GM21576 (cell line): ENCODE results near the gene CEP350.
"Not testable (repeated sequence)": the region's sequence is repeated elsewhere in the genome, so short reads cannot be mapped to it uniquely, and the experiment has no call there.

ENCODE experiments used
- ATAC-seq: cut with Tn5 transposase; IDR thresholded peaks from one replicate; pipeline ENCODE4 v1.9.1; 2021; ENCODE audit warnings: mild to moderate bottlenecking, moderate library complexity; ENCODE audit not compliant: unreplicated experiment

Gene CEP350

DNA sequence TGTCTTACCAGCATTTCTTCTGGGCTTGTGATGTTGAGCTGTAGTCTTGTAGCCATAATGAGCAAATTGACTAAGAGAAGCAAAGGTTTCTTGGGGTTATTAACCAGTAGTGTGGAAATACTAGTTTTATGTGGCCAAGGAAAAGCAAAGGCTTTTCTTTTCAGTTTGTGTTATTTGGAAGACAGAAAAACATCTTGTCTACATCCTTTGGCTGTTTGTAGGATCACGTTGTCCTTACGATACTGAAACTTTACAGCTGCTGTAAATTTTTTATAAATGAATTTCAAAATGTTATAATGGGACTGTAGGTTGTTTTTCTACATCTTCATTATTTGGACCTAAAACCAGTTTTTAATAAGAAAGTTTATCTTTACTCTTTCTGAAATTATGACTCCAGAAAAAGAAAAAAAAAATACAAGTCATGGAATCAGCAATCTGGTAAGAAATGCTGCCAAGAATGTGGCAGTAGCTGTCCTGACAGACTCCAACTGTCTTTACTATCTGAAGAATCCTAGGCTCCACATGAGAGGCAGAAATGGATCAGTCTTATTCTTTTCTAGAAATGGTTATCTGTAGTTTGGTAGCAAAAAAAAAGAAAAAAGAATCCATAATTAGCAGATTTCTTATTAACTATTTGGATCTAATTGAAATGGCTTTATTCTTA lies 158.5 kb downstream of the CEP350 start:
- ATAC-seq: no peak

- ATAC-seq: no peak
These were observed 159.9 kb downstream of the CEP350 start for GRCh38 chr1:180114396-180114945.

- no peak for ATAC-seq
These were observed 162.6 kb downstream of the CEP350 start for GRCh38 chr1:180116964-180117763.

GRCh38 chr1:180117764-180118116 lies 163.1 kb downstream of the CEP350 start:
- no peak for ATAC-seq

- no peak for ATAC-seq
These were observed 165.2 kb downstream of the CEP350 start for GRCh38 chr1:180119837-180120236.

DNA sequence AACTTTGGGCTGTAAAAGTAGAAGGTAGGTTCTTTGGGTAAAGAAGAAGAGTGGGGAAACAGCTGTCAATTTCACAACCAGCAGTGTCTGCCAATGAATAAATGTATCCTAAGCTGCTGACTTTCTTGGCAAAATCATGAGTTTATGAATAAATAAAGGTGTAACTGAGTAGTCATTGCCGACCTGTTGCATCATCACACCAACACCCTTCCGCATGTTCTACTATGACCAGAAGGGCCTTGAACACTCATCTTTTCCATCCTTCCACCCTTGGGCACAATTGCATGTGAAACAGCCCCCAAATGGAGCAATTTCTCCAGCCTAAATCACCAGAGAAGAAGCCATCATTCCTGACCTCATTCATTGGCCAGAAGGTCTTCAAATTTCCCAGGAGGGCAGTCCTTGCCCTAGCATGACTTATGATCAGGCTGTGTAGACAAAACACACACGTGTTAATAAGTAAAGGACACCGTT lies 168.9 kb downstream of the CEP350 start:
- ATAC-seq: no peak

GRCh38 chr1:180130651-180131050 lies 176.0 kb downstream of the CEP350 start:
- ATAC-seq: no peak

GRCh38 chr1:180131510-180131909 lies 176.9 kb downstream of the CEP350 start:
- ATAC-seq: no peak

DNA sequence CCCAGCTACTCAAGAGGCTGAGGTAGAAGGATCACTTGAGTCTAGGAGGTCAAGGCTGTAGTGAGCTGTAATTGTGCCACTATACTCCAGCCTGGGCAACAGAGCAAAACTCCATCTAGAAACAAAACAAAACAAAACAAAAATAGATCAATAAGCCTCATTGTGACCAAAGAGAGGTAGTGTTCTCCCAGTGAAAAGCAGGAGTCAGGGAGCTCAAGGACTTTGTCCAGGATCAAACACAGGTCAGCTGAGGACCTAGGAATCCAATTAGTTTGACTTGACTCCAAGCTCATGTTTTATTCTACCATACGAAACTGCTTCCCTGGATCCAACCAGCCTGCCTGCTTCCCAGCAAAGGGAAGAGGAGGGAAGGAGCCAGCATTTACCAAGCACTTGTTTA lies 178.6 kb downstream of the CEP350 start:
- ATAC-seq: no peak

- not testable (repeated sequence) for ATAC-seq
These were observed 179.1 kb downstream of the CEP350 start for GRCh38 chr1:180133688-180134087.

DNA sequence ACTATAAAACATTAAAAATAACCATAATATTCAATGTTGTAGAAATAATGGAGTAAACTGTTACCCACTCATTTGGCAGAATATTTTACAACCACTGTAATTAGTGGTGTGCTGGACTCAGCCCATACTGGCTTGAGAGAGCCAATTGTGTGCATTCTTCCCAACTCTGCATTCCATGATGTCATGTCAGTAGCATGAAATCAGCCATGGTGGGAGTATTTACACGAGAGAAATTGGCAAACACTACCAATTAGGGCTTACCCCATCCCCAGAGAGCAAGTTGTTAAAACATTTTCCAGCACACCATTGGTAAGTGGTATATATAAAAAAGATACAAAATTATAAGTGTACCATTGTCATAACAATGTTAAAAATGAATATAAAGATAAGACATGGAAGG lies 180.9 kb downstream of the CEP350 start:
- ATAC-seq: no peak

DNA sequence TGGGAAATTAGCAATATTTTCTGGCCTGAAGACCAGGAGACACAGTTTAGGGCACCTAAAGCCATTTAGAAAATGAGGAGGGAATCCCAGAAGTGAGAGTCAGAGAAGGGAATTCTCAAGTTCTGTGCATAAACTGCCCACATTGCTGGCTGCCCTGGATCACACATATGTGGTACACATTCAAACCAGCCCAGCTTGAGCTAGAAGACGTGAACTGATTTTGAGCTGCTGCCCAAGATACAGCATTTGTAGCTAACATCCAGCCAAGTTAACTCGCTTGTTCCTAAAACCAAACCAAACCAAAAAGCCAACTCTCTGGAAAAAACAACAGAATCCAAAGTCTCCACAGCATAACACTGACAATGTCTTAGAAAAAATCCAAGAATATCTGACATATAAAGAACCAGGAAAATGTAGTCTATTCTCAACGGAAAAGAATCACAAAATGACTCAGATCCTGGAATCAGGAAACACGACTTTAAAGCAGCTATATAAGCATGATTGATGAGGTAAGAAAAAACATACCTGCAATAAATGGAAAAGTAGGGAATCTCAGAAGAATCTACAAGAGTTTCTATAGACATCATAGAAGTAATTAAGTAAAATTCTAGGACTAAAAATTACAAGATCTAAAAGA lies 181.8 kb downstream of the CEP350 start:
- ATAC-seq: no peak

DNA sequence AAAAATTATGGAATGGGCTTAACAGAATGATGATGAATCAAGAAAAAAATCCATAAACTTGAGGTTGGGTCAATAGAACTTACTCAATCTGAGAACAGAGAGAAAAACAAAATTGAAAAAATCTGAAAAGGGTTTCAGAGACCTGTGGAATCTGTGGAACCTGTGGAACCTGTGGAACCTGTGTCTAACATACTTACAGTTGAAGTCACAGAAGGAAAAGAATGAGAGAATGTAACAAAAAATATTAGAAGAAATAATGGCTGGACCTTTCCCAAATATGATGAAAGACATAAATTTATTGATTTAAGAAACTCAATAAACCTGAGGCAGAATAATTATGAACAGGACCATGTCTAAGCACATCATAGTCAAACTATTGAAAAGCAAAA lies 182.4 kb downstream of the CEP350 start:
- ATAC-seq: no peak

GRCh38 chr1:180137776-180138175 lies 183.2 kb downstream of the CEP350 start:
- ATAC-seq: no peak

DNA sequence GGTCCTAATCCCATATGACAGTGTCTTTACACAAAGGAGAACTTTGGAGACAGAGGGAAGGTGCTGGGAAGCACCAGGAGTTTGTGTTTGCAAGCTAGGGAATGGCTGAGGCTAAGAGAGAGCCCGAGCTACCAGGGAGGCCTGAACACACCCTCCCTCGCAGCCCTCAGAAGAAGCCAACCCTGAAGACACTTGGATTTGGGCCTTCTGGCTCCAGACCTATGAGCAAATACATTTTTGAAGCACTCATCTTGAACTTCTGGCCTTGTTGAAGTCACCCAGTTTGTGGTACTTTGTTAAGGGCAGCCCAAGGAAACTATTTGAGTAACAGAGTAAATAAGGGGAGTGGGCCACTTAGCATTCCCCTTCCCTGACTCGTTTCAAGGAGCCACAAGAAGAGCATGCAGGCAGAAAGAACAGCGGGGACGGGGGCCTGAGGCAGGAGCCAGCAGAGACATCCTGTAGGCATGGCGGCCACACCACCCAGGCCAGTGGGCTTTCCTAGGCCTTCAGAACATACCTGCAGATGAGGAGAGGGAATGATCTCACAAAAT lies 186.8 kb downstream of the CEP350 start:
- no peak for ATAC-seq

- ATAC-seq: no peak
These were observed 188.7 kb downstream of the CEP350 start for GRCh38 chr1:180143359-180143758.

DNA sequence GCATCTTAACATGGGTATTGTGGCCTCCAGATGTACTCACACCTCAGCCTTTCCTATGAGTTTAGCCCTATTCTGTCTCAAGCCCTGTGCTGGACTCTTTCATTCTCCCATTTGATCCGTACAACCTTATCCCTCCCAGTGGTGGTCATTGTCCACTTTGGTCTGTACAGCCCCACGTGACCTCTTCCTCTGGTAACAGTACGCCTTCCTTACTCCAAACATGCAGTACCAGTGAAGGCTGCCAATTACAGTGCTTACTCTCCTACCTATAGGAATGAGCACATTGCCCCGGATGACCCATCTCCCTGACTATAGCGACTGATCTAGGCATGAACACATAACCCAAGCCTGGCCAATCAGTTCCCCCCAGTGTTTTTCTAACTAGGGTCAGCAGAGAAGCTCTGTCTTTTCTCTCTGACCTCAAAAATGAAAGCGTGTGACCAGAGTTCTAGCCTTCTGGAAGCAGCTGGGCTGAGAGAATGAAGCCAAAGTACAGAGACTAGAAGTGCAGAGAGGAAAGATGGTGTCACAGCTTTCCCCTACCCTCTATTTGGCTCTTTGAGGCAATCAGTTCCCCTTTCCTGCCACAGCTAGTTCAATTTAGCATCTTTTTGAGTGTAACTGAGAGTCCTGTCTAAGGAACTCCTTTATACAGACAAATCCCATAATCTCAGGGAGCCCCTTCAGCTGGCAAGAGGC lies 190.2 kb downstream of the CEP350 start:
- ATAC-seq: no peak

GRCh38 chr1:180145446-180145845 lies 190.8 kb downstream of the CEP350 start:
- ATAC-seq: no peak

DNA sequence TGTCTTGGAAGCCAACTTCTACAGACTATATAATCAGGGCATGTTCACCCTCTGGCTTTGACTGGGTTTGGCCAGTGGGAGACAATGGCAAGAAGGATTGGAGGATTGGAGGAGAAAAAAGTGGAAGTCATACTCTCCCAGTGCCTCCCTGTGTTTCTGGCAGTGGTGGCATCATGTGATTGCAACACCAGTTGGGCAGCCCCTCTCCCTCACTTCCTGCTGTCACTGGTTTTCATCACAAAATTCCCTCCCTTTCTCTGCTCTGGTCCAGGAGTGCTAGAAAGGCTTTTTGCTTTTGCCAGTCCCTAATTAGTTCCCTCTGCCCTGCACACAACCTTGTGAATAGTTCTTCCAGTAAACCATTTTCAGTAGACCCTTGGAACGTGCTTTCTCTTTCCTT lies 196.4 kb downstream of the CEP350 start:
- no peak for ATAC-seq

- ATAC-seq: no peak
These were observed 196.9 kb downstream of the CEP350 start for GRCh38 chr1:180151508-180151907.

- no peak for ATAC-seq
These were observed 198.0 kb downstream of the CEP350 start for GRCh38 chr1:180152588-180152987.
